GM19351 (cell line): ENCODE data around the gene ELAC2.
A peak's percentile ranks its signal among the peaks of the same experiment; 100 is the strongest.
"Not testable (repeated sequence)": the region's sequence is repeated elsewhere in the genome, so short reads cannot be mapped to it uniquely, and the experiment has no call there.

Experiments used
- ATAC-seq: cut with Tn5 transposase; IDR thresholded peaks from one replicate; pipeline ENCODE4 v1.9.1; 2021; ENCODE audit warnings: mild to moderate bottlenecking, moderate library complexity; ENCODE audit not compliant: unreplicated experiment

The ELAC2 gene

GRCh38 chr17:12990041-12990808 is 27.6 kb downstream of the ELAC2 start:
- ATAC-seq = no peak

GRCh38 chr17:12987120-12987519 is 30.7 kb downstream of the ELAC2 start:
- no peak for ATAC-seq

- ATAC-seq = no peak
These were observed 32.2 kb downstream of the ELAC2 start for GRCh38 chr17:12985431-12986293.

- no peak for ATAC-seq
These were observed 33.6 kb downstream of the ELAC2 start for GRCh38 chr17:12983991-12984884.

- ATAC-seq = peak; percentile 69
These were observed 35.6 kb downstream of the ELAC2 start for GRCh38 chr17:12982224-12982623.

GRCh38 chr17:12979826-12980500 is 37.9 kb downstream of the ELAC2 start:
- ATAC-seq = no peak

GRCh38 chr17:12979246-12979645 is 38.6 kb downstream of the ELAC2 start:
- ATAC-seq = no peak

- ATAC-seq = not testable (repeated sequence)
These were observed 39.0 kb downstream of the ELAC2 start for GRCh38 chr17:12978787-12979186.

- no peak for ATAC-seq
These were observed 40.6 kb downstream of the ELAC2 start for GRCh38 chr17:12977008-12977751.

- no peak for ATAC-seq
These were observed 43.8 kb downstream of the ELAC2 start for GRCh38 chr17:12974005-12974531.

GRCh38 chr17:12973496-12974004 is 44.3 kb downstream of the ELAC2 start:
- no peak for ATAC-seq

- no peak for ATAC-seq
These were observed 49.9 kb downstream of the ELAC2 start for GRCh38 chr17:12967962-12968361.

GRCh38 chr17:12966413-12966812 is 51.4 kb downstream of the ELAC2 start:
- ATAC-seq = no peak

GRCh38 chr17:12965988-12966387 is 51.8 kb downstream of the ELAC2 start:
- no peak for ATAC-seq

GRCh38 chr17:12964840-12965239 is 53.0 kb downstream of the ELAC2 start:
- no peak for ATAC-seq

- ATAC-seq = no peak
These were observed 53.7 kb downstream of the ELAC2 start for GRCh38 chr17:12964162-12964561.

GRCh38 chr17:12963505-12963904 is 54.3 kb downstream of the ELAC2 start:
- ATAC-seq = no peak

- ATAC-seq = peak; percentile 48
These were observed 56.2 kb downstream of the ELAC2 start for GRCh38 chr17:12961655-12962054.

GRCh38 chr17:12959441-12959840 is 58.4 kb downstream of the ELAC2 start:
- no peak for ATAC-seq
